ENCODE results near the gene SLC35G3.

DNA sequence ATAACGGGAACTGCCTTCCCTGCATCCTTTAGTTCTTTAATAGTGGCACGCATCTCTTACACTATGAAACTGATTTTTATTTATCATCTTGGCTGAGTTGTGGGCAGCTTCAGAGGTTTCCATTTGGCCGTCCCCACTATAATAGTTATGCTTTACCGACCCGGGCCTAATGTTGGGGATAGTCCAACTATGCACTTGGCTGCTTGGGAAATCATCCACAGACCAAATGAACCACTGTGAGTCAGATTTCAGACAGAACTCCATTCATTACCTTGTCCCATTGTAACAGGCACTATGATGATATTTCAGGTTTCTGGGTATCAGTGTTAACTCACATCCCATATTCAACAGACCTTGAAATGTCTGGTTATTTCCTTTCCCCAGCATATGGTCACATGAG lies 42.6 kb upstream of the SLC35G3 start:
- TF ChIP-seq, protein P1, sequence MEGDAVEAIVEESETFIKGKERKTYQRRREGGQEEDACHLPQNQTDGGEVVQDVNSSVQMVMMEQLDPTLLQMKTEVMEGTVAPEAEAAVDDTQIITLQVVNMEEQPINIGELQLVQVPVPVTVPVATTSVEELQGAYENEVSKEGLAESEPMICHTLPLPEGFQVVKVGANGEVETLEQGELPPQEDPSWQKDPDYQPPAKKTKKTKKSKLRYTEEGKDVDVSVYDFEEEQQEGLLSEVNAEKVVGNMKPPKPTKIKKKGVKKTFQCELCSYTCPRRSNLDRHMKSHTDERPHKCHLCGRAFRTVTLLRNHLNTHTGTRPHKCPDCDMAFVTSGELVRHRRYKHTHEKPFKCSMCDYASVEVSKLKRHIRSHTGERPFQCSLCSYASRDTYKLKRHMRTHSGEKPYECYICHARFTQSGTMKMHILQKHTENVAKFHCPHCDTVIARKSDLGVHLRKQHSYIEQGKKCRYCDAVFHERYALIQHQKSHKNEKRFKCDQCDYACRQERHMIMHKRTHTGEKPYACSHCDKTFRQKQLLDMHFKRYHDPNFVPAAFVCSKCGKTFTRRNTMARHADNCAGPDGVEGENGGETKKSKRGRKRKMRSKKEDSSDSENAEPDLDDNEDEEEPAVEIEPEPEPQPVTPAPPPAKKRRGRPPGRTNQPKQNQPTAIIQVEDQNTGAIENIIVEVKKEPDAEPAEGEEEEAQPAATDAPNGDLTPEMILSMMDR (IDR thresholded peaks at IDR 0.05; ENCODE audit: insufficient read depth, low read length), result no peak
- TF ChIP-seq POLR2AphosphoS5 (IDR thresholded peaks at IDR 0.05; ENCODE audit: low read depth) (no peak), GABPA (IDR thresholded peaks at IDR 0.05; ENCODE audit: low read depth) (no peak)
- TF ChIP-seq, protein P2, sequence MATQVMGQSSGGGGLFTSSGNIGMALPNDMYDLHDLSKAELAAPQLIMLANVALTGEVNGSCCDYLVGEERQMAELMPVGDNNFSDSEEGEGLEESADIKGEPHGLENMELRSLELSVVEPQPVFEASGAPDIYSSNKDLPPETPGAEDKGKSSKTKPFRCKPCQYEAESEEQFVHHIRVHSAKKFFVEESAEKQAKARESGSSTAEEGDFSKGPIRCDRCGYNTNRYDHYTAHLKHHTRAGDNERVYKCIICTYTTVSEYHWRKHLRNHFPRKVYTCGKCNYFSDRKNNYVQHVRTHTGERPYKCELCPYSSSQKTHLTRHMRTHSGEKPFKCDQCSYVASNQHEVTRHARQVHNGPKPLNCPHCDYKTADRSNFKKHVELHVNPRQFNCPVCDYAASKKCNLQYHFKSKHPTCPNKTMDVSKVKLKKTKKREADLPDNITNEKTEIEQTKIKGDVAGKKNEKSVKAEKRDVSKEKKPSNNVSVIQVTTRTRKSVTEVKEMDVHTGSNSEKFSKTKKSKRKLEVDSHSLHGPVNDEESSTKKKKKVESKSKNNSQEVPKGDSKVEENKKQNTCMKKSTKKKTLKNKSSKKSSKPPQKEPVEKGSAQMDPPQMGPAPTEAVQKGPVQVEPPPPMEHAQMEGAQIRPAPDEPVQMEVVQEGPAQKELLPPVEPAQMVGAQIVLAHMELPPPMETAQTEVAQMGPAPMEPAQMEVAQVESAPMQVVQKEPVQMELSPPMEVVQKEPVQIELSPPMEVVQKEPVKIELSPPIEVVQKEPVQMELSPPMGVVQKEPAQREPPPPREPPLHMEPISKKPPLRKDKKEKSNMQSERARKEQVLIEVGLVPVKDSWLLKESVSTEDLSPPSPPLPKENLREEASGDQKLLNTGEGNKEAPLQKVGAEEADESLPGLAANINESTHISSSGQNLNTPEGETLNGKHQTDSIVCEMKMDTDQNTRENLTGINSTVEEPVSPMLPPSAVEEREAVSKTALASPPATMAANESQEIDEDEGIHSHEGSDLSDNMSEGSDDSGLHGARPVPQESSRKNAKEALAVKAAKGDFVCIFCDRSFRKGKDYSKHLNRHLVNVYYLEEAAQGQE (IDR thresholded peaks at IDR 0.05; ENCODE audit: insufficient replicate concordance, low read depth), result no peak

All from HL-60 (cell line).